Measurements from ENCODE around the gene GFRA1. TPM values are rescaled to one million over a fixed set of nuclear protein-coding genes. Genes with fewer than 3 reads are reported as not detected.
"Not testable (repeated sequence)": the region's sequence is repeated elsewhere in the genome, so short reads cannot be mapped to it uniquely, and the experiment has no call there.

The GFRA1 gene
- polyA plus RNA-seq, 4 donors, result 24.0 to 104 (median 27.0) TPM

GRCh38 chr10:116079355-116079754 lies 193.7 kb downstream of the GFRA1 start:
- DNase-seq (ENCODE audit: low read depth in 4 of 4, low spot score in 3 of 4), result no peak

GRCh38 chr10:116076621-116077020 lies 196.4 kb downstream of the GFRA1 start:
- no peak for DNase-seq (ENCODE audit: low read depth in 4 of 4, low spot score in 3 of 4)

GRCh38 chr10:116073510-116073909 lies 199.5 kb downstream of the GFRA1 start:
- DNase-seq (ENCODE audit: low read depth in 4 of 4, low spot score in 3 of 4), result no peak

- no peak for DNase-seq (ENCODE audit: low read depth in 4 of 4, low spot score in 3 of 4)
These were observed 200.0 kb downstream of the GFRA1 start for GRCh38 chr10:116073001-116073400.

- no peak for DNase-seq (ENCODE audit: low read depth in 4 of 4, low spot score in 3 of 4)
These were observed 201.4 kb downstream of the GFRA1 start for GRCh38 chr10:116071453-116072148.

- DNase-seq (ENCODE audit: low read depth in 4 of 4, low spot score in 3 of 4), result no peak
These were observed 202.2 kb downstream of the GFRA1 start for GRCh38 chr10:116070743-116071320.

GRCh38 chr10:116069856-116070255 lies 203.2 kb downstream of the GFRA1 start:
- no peak for DNase-seq (ENCODE audit: low read depth in 4 of 4, low spot score in 3 of 4)

- no peak for DNase-seq (ENCODE audit: low read depth in 4 of 4, low spot score in 3 of 4)
These were observed 205.2 kb downstream of the GFRA1 start for GRCh38 chr10:116067825-116068224.

- DNase-seq (ENCODE audit: low read depth in 4 of 4, low spot score in 3 of 4), result no peak
These were observed 209.9 kb downstream of the GFRA1 start for GRCh38 chr10:116063107-116063506.

GRCh38 chr10:116060864-116061263 lies 212.1 kb downstream of the GFRA1 start:
- no peak for DNase-seq (ENCODE audit: low read depth in 4 of 4, low spot score in 3 of 4)

GRCh38 chr10:116059320-116059719 lies 213.7 kb downstream of the GFRA1 start:
- DNase-seq (ENCODE audit: low read depth in 4 of 4, low spot score in 3 of 4), result no peak

GRCh38 chr10:116056445-116057293 lies 216.3 kb downstream of the GFRA1 start:
- DNase-seq (ENCODE audit: low read depth in 4 of 4, low spot score in 3 of 4), result no peak

GRCh38 chr10:116055917-116056252 lies 217.1 kb downstream of the GFRA1 start:
- no peak for DNase-seq (ENCODE audit: low read depth in 4 of 4, low spot score in 3 of 4)

- DNase-seq (ENCODE audit: low read depth in 4 of 4, low spot score in 3 of 4), result no peak
These were observed 217.6 kb downstream of the GFRA1 start for GRCh38 chr10:116055252-116055916.

GRCh38 chr10:116053910-116054309 lies 219.1 kb downstream of the GFRA1 start:
- no peak for DNase-seq (ENCODE audit: low read depth in 4 of 4, low spot score in 3 of 4)

GRCh38 chr10:116053009-116053730 lies 219.8 kb downstream of the GFRA1 start:
- not testable (repeated sequence) for DNase-seq (ENCODE audit: low read depth in 4 of 4, low spot score in 3 of 4)

GRCh38 chr10:116052522-116052921 lies 220.5 kb downstream of the GFRA1 start:
- DNase-seq (ENCODE audit: low read depth in 4 of 4, low spot score in 3 of 4), result not testable (repeated sequence)

GRCh38 chr10:116049974-116050304 lies 223.1 kb downstream of the GFRA1 start:
- DNase-seq (ENCODE audit: low read depth in 4 of 4, low spot score in 3 of 4), result no peak

- no peak for DNase-seq (ENCODE audit: low read depth in 4 of 4, low spot score in 3 of 4)
These were observed 223.6 kb downstream of the GFRA1 start for GRCh38 chr10:116049158-116049973.
